LNCaP clone FGC (cell line): Measurements from ENCODE around the gene HS6ST1.

Experiments used
- DNase-seq: peaks from one replicate; pipeline ENCODE4 v3.0.0-alpha.2; 2011; ENCODE audit warnings: low read depth
- H3K4me3 ChIP-seq: 2 replicates; pipeline ENCODE4 v1.5.1; 2011; ENCODE audit warnings: mild to moderate bottlenecking, low read depth, low read length, control low read depth
- CTCF ChIP-seq: IDR thresholded peaks from 2 replicates; pipeline ENCODE4 v1.5.1; 2012; ENCODE audit warnings: mild to moderate bottlenecking; ENCODE audit not compliant: control insufficient read depth, insufficient read depth; ENCODE audit errors: extremely low read depth

Gene HS6ST1

GRCh38 chr2:128342550-128342949, 23.9 kb upstream of the HS6ST1 start:
- no peak overlapping the region for H3K4me3 ChIP-seq
- no peak for TF ChIP-seq CTCF
- DNase-seq = no peak

GRCh38 chr2:128341621-128342020, 23.0 kb upstream of the HS6ST1 start:
- TF ChIP-seq CTCF = no peak
- no peak overlapping the region for H3K4me3 ChIP-seq
- no peak for DNase-seq

- H3K4me3 ChIP-seq = no peak overlapping the region
- no peak for DNase-seq
- TF ChIP-seq CTCF = no peak
Measured at GRCh38 chr2:128332091-128332634, 13.5 kb upstream of the HS6ST1 start.

- no peak for DNase-seq
- no peak for TF ChIP-seq CTCF
- no peak overlapping the region for H3K4me3 ChIP-seq
Measured at GRCh38 chr2:128330583-128330982, 11.9 kb upstream of the HS6ST1 start.

GRCh38 chr2:128329607-128330006, 10.9 kb upstream of the HS6ST1 start:
- no peak overlapping the region for H3K4me3 ChIP-seq
- no peak for TF ChIP-seq CTCF
- DNase-seq = no peak

- no peak for TF ChIP-seq CTCF
- no peak overlapping the region for H3K4me3 ChIP-seq
- DNase-seq = no peak
Measured at GRCh38 chr2:128327180-128327964, 8.7 kb upstream of the HS6ST1 start.

GRCh38 chr2:128326346-128326745, 7.7 kb upstream of the HS6ST1 start:
- H3K4me3 ChIP-seq = no peak overlapping the region
- TF ChIP-seq CTCF = no peak
- no peak for DNase-seq
